Measurements from ENCODE around the gene KHDC1. TPM values are rescaled to one million over a fixed set of nuclear protein-coding genes. Genes with fewer than 3 reads are reported as not detected.
"Not testable (repeated sequence)": the region's sequence is repeated elsewhere in the genome, so short reads cannot be mapped to it uniquely, and the experiment has no call there.

The KHDC1 gene
- total and polyA plus RNA-seq, 7 donors, result 0.95 to 2.1 (median 1.5) TPM; not detected in 1

DNA sequence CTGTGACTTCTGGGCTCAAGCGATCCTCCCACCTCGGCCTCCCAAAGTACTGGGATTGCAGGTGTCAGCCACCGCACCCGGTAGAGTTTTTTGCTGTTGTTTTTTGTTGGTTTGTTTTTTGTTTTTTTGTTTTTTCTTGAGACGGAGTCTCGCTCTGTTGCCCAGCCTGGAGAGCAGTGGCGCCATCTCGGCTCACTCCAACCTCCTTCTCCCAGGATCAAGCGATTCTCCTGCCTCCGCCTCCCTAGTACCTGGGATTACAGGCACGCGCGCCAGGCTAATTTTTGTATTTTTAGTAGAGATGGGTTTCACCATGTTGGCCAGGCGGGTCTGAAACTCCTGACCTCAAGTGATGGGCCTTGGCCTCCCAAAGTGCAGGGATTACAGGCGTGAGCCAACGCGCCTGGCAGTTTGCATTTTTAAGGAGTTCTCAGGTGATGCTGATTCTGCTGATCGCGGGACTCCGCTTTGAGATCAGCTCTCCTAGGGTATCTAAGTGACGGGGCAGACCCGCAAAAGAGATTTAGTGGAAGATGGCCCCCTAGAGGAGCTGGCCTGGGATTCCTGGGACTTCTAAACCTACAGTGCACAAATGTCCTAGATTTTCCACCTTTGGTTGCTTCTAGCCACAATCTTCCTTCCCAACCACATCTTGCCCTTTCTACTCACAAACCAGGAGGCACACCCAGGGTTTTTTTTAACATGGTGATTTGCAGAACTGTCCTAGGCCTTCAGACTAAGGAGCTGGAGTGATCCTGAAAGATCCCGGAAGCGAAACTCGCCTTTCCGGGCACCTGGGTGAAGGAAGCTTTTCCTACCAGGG is 45.9 kb upstream of the KHDC1 start:
- peak overlapping the region in 1 of 4 donors; percentile 66 for H3K27ac ChIP-seq

DNA sequence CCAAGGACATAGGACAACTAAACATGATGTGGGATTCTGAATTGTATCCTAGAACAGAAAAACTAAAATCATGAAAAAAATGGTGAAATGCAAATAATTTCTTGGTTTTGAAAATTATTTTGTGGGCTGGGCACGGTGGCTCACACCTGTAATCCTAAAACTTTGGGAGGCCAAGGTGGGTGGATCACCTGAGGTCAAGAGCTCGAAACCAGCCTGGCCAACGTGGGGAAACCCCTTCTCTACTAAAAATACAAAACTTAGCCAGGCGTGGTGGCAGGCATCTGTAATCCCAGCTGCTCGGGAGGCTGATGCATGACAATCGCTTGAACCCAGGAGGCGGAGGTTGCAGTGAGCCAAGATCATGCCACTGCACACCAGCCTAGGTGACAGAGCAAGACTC is 40.8 kb upstream of the KHDC1 start:
- H3K9me3 ChIP-seq; H3K27ac ChIP-seq; DNase-seq; H3K4me1 ChIP-seq; intact Hi-C loops (cut with DNase I); H3K36me3 ChIP-seq; H3K4me3 ChIP-seq: not testable (repeated sequence)
- H3K27me3 ChIP-seq, result peaks cover 0 to 12% (median 0%) of the 10 kb centered on the region in 3 donors
- 68 to 88% methylated on average over 7 of the region's 7 CpGs for WGBS, 2 donors

More for the DNA sequence above, 45.9 kb upstream of the KHDC1 start:
- TF ChIP-seq EP300 (IDR thresholded peaks at IDR 0.05) (no peak), POLR2AphosphoS5 (IDR thresholded peaks at IDR 0.05) (no peak), POLR2A (IDR thresholded peaks at IDR 0.05) (no peak)
- TF ChIP-seq, protein P1, sequence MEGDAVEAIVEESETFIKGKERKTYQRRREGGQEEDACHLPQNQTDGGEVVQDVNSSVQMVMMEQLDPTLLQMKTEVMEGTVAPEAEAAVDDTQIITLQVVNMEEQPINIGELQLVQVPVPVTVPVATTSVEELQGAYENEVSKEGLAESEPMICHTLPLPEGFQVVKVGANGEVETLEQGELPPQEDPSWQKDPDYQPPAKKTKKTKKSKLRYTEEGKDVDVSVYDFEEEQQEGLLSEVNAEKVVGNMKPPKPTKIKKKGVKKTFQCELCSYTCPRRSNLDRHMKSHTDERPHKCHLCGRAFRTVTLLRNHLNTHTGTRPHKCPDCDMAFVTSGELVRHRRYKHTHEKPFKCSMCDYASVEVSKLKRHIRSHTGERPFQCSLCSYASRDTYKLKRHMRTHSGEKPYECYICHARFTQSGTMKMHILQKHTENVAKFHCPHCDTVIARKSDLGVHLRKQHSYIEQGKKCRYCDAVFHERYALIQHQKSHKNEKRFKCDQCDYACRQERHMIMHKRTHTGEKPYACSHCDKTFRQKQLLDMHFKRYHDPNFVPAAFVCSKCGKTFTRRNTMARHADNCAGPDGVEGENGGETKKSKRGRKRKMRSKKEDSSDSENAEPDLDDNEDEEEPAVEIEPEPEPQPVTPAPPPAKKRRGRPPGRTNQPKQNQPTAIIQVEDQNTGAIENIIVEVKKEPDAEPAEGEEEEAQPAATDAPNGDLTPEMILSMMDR (IDR thresholded peaks at IDR 0.05), result no peak
- no peak for DNase-seq
- 83 to 90% methylated on average over 26 of the region's 26 CpGs for WGBS, 2 donors
- Histone ChIP-seq H3K4me1 (peaks cover 0 to 16% (median 10%) of the 10 kb centered on the region in 4 donors), H3K27me3 (no peaks in the 10 kb centered on the region), H3K4me3 (peak overlapping the region; percentile 48 to 59 (median 56)), H3K36me3 (no peaks in the 10 kb centered on the region), H3K9me3 (no peaks in the 10 kb centered on the region)
- intact Hi-C loops (cut with DNase I), result no loop called here

DNA sequence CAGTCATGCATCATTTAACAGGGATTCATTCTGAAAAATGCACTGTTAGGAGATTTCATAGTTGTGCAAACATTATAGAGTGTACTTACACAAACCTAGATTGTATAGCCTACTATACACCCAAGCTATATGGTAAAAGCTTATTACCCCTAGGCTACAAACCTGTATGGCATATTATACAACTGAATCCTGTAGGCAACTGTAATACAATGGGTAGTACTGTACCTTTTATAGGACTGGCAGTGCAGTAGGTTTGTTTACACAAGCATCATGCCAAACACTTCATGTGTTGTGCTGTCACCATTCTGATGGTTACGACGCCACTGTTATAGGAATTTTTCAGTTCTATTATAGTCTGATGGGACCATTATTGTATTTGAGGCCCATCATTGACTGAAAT is 39.3 kb upstream of the KHDC1 start:
- 21 to 75% methylated on average over 2 of the region's 2 CpGs for WGBS, 2 donors
- Histone ChIP-seq H3K9me3 (no peaks in the 10 kb centered on the region), H3K4me3 (no peak overlapping the region), H3K27ac (no peak overlapping the region), H3K27me3 (peaks cover 0 to 16% (median 0%) of the 10 kb centered on the region in 3 donors), H3K36me3 (no peaks in the 10 kb centered on the region), H3K4me1 (peaks cover 0 to 7% (median 0%) of the 10 kb centered on the region in 4 donors)
- intact Hi-C loops (cut with DNase I), result no loop called here
- TF ChIP-seq, protein P1 (IDR thresholded peaks at IDR 0.05), result no peak
- no peak for TF ChIP-seq EP300 (IDR thresholded peaks at IDR 0.05)
- TF ChIP-seq POLR2A (IDR thresholded peaks at IDR 0.05), result no peak
- TF ChIP-seq POLR2AphosphoS5 (IDR thresholded peaks at IDR 0.05), result no peak
- no peak for DNase-seq

DNA sequence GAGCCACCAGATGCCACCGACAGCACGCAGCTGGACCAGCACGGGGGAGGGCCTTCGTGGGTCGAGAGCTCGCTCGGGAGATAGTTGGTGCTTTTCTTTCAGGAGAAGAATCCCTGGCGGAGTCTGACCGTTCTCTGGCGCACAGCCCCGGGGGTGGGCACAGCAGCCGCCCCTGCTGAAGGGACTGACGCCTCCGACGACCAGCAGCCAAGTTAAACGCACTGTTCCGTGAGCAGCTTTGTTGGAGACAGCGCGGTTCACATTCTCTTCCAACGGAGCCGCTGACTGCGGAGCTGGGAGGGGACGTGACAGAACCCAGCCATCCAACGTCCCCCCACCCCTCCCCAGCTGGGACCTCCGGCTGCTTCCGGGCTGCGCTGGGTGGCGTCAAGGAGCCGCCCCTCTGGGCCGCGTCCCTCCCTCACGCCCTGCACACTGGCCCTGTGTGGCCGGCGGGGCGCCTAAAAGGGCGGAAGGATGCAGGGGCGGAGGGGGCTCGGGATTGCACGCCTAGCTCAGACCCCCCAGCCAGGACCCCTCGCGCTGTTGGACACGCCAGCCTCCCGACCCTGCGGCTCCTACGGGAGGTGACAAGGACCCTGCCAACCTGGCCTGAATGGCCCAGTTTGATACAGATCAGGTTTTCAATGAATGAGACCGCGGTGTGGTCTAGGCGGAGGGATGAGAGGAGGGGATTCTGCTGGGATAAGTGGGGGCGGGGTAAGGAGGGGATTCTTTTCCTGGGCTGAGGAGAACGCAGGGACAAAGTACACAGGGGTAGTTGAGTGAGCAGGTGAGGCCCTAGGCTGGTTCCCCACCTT is 36.4 kb upstream of the KHDC1 start:
- no peak for DNase-seq
- Histone ChIP-seq H3K36me3 (no peaks in the 10 kb centered on the region), H3K27ac (no peak overlapping the region), H3K4me3 (peak overlapping the region in 3 of 4 donors; percentile 34 to 47 (median 46)), H3K9me3 (no peaks in the 10 kb centered on the region), H3K27me3 (peaks cover 0 to 16% (median 0%) of the 10 kb centered on the region in 3 donors), H3K4me1 (peaks cover 0 to 7% (median 0%) of the 10 kb centered on the region in 4 donors)
- intact Hi-C loops (cut with DNase I), result no loop called here
- WGBS, 2 donors, result 62 to 74% methylated on average over 50 of the region's 50 CpGs
- TF ChIP-seq, protein P1 (IDR thresholded peaks at IDR 0.05), result no peak
- TF ChIP-seq POLR2A (IDR thresholded peaks at IDR 0.05) (no peak), POLR2AphosphoS5 (IDR thresholded peaks at IDR 0.05) (no peak), EP300 (IDR thresholded peaks at IDR 0.05) (no peak)

DNA sequence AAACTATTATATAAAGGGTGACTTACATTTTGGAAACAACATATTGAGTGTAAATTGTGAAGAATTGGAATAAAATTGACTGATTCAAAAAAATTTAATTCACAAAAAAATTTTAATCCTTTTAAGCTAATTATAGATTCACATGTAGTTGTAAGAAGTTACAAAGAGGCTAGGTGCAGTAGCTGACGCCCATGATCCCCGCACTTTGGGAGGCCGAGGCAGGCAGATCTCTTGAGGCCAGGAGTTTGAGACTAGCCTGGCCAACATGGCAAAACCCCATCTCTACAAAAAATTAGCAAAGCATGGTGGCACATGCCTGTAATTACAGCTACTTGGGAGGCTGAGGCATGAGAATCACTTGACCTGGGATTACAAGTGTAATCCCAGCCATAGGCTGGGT is 30.3 kb upstream of the KHDC1 start:
- Histone ChIP-seq H3K27ac (no peak overlapping the region), H3K9me3 (no peaks in the 10 kb centered on the region), H3K4me3 (no peak overlapping the region), H3K27me3 (no peaks in the 10 kb centered on the region), H3K4me1 (no peaks in the 10 kb centered on the region), H3K36me3 (no peaks in the 10 kb centered on the region)
- TF ChIP-seq, protein P1 (IDR thresholded peaks at IDR 0.05), result no peak
- no peak for TF ChIP-seq EP300 (IDR thresholded peaks at IDR 0.05)
- no peak for TF ChIP-seq POLR2A (IDR thresholded peaks at IDR 0.05)
- TF ChIP-seq POLR2AphosphoS5 (IDR thresholded peaks at IDR 0.05), result no peak
- WGBS, 2 donors, result 95 to 96% methylated on average over 3 of the region's 3 CpGs
- intact Hi-C loops (cut with DNase I), result no loop called here
- DNase-seq, result no peak

Measured in sigmoid colon (tissue), 7 donors.